GM23338 (cell line): ENCODE data around the gene SNX14. TPM values are rescaled to one million over a fixed set of nuclear protein-coding genes. Genes with fewer than 3 reads are reported as not detected.

Experiments
- ATAC-seq: fragments of 200-7000 bp; cut with Tn5 transposase; 3 replicates; pipeline ENCODE4 v1.9.1; 2020
- DNase-seq: peaks from one replicate; pipeline ENCODE4 v3.0.0-alpha.2; 2015; ENCODE audit warnings: low spot score
- H2AFZ ChIP-seq: fragments of 200-600 bp; sonication (generic); 2 replicates; pipeline ENCODE4 v1.8.0; 2016; ENCODE audit warnings: antibody characterized with exemption, mild to moderate bottlenecking, moderate library complexity
- H3F3A ChIP-seq: fragments of 200-600 bp; sonication (generic); replicated peaks from 2 replicates; pipeline ENCODE4 v1.8.0; 2017; ENCODE audit warnings: antibody characterized with exemption, mixed run types, low read depth
- H3K27ac ChIP-seq: fragments of 200-600 bp; sonication (generic); 2 replicates; pipeline ENCODE4 v1.6.1; 2016; ENCODE audit warnings: low read depth
- H3K27me3 ChIP-seq: fragments of 200-600 bp; sonication (generic); 2 replicates; pipeline ENCODE4 v1.8.0; 2016; ENCODE audit warnings: mild to moderate bottlenecking, mixed run types, moderate library complexity; ENCODE audit not compliant: insufficient read depth
- H3K36me3 ChIP-seq: fragments of 200-600 bp; sonication (generic); 2 replicates; pipeline ENCODE4 v1.8.0; 2016; ENCODE audit warnings: mild to moderate bottlenecking; ENCODE audit not compliant: insufficient read depth
- H3K4me1 ChIP-seq: fragments of 200-600 bp; sonication (generic); 2 replicates; pipeline ENCODE4 v1.8.0; 2016; ENCODE audit warnings: mild to moderate bottlenecking, moderate library complexity; ENCODE audit not compliant: insufficient read depth
- H3K4me2 ChIP-seq: fragments of 200-600 bp; sonication (generic); 2 replicates; pipeline ENCODE4 v1.7.1; 2017; ENCODE audit warnings: mixed run types
- H3K4me3 ChIP-seq: fragments of 200-600 bp; sonication (generic); 2 replicates; pipeline ENCODE4 v1.6.1; 2016; ENCODE audit warnings: mixed run types
- H3K79me2 ChIP-seq: fragments of 200-600 bp; sonication (generic); replicated peaks from 2 replicates; pipeline ENCODE4 v1.8.0; 2017; ENCODE audit warnings: mild to moderate bottlenecking; ENCODE audit not compliant: insufficient read depth
- H3K9me2 ChIP-seq: fragments of 200-600 bp; sonication (generic); 2 replicates; pipeline ENCODE4 v1.8.0; 2017; ENCODE audit not compliant: insufficient read depth
- H4K20me1 ChIP-seq: fragments of 200-600 bp; sonication (generic); replicated peaks from 2 replicates; pipeline ENCODE4 v1.8.0; 2017; ENCODE audit warnings: mild to moderate bottlenecking; ENCODE audit not compliant: insufficient read depth
- H3K27ac Mint-ChIP-seq: 2 replicates; pipeline ENCODE4 v1.8.0; 2020; ENCODE audit warnings: inconsistent platforms, mild to moderate bottlenecking, moderate library complexity, mixed read lengths
- H3K27me3 Mint-ChIP-seq: 3 replicates; pipeline ENCODE4 v1.8.0; 2022; ENCODE audit warnings: low read depth, mild to moderate bottlenecking, moderate library complexity, mixed read lengths, inconsistent platforms; ENCODE audit not compliant: insufficient read depth, poor library complexity
- H3K36me3 Mint-ChIP-seq: 3 replicates; pipeline ENCODE4 v1.8.0; 2021; ENCODE audit warnings: low read depth, mild to moderate bottlenecking, inconsistent platforms, moderate library complexity, mixed read lengths
- H3K4me1 Mint-ChIP-seq: 3 replicates; pipeline ENCODE4 v1.8.0; 2020; ENCODE audit warnings: mild to moderate bottlenecking, inconsistent platforms, mixed read lengths
- H3K4me3 Mint-ChIP-seq: 3 replicates; pipeline ENCODE4 v1.8.0; 2021; ENCODE audit warnings: moderate library complexity, mild to moderate bottlenecking, inconsistent platforms, mixed read lengths
- H3K9me3 Mint-ChIP-seq: 3 replicates; pipeline ENCODE4 v1.8.0; 2020; ENCODE audit warnings: moderate library complexity, mild to moderate bottlenecking, inconsistent platforms, mixed read lengths
- EZH2 ChIP-seq: fragments of 200-600 bp; sonication (generic); IDR thresholded peaks from one replicate; pipeline ENCODE4 v1.8.0; 2017; ENCODE audit warnings: antibody characterized with exemption, mild to moderate bottlenecking, low read depth; ENCODE audit not compliant: unreplicated experiment
- EZH2phosphoT487 ChIP-seq: fragments of 200-600 bp; sonication (generic); IDR thresholded peaks from one replicate; pipeline ENCODE4 v1.8.1; 2018; ENCODE audit warnings: antibody characterized with exemption; ENCODE audit not compliant: unreplicated experiment
- NANOG ChIP-seq: IDR thresholded peaks from 2 replicates; pipeline ENCODE4 v1.6.1; 2016; ENCODE audit warnings: antibody characterized with exemption, borderline replicate concordance
- POLR2AphosphoS5 ChIP-seq: IDR thresholded peaks from 2 replicates; pipeline ENCODE4 v1.6.1; 2016; ENCODE audit warnings: antibody characterized with exemption, low read depth
- ZNF114 ChIP-seq: fragments of 250-450 bp; sonication (Bioruptor Pico); IDR thresholded peaks from 2 replicates; pipeline ENCODE4 v1.5.0; 2020; ENCODE audit warnings: mild to moderate bottlenecking, moderate library complexity
- ZNF331 ChIP-seq: fragments of 250-450 bp; sonication (Bioruptor Pico); IDR thresholded peaks from 2 replicates; pipeline ENCODE4 v1.5.0; 2020; ENCODE audit warnings: low read depth, mild to moderate bottlenecking, moderate library complexity
- ZNF462 ChIP-seq: fragments of 250-450 bp; sonication (Bioruptor Pico); IDR thresholded peaks from 2 replicates; pipeline ENCODE4 v1.5.0; 2020; ENCODE audit warnings: mild to moderate bottlenecking, moderate library complexity
- polyA plus RNA-seq: library from polyadenylated mRNA; unstranded; fragments of >200 nt; fragmentation: Nextera tagmentation; extraction: Ambion mirVana; gene quantifications from 2 replicates; pipeline ENCODE4 v1.2.1, GENCODE V29; 2016
- total RNA-seq: library from RNA; depleted of rRNA; stranded (reverse); fragments of >200 nt; shearing (Covaris generic); gene quantifications from 2 replicates; pipeline ENCODE4 v1.2.3, GENCODE V29; 2014
- TF ChIP-seq, protein P1 (sequence below), 2 experiments: fragments of 200-600 bp in 1 of 2; sonication (generic) in 1 of 2; conservative IDR thresholded peaks; 2 replicates each; pipeline versions ENCODE4 v1.5.1 to v1.6.1; 2016 to 2017; ENCODE audit warnings: antibody characterized with exemption in 2 of 2, low read depth in 2 of 2, mild to moderate bottlenecking in 2 of 2, moderate library complexity in 1 of 2

Gene SNX14
- total and polyA plus RNA-seq, 2 experiments from 2014 or later: 23.1 to 32.0 TPM

DNA sequence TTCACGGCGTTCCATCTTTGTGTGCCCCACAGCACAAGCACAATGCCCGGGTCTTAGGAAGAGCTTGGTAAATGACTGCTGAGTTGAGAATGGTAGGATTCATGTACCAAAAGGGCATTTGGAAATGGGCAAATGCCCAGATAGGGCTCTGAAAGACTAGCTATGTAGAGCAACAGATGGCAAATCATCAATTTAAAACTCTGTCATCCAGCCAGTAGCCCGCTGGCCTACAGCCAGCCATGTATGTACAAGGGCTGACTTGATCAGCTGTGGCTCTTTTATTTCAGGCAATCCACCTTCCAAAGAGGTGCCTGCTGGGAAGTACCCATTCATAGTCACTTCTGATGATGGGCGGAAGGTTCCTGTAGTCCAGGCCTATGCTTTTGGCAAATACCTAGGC, 108.7 kb downstream of the SNX14 start (continued):
- no peak for TF ChIP-seq ZNF462
- TF ChIP-seq EZH2: no peak
- TF ChIP-seq ZNF114: no peak
- TF ChIP-seq ZNF331 (CRISPR knock-in tag): no peak
- no peak for TF ChIP-seq NANOG
- TF ChIP-seq, protein P1, sequence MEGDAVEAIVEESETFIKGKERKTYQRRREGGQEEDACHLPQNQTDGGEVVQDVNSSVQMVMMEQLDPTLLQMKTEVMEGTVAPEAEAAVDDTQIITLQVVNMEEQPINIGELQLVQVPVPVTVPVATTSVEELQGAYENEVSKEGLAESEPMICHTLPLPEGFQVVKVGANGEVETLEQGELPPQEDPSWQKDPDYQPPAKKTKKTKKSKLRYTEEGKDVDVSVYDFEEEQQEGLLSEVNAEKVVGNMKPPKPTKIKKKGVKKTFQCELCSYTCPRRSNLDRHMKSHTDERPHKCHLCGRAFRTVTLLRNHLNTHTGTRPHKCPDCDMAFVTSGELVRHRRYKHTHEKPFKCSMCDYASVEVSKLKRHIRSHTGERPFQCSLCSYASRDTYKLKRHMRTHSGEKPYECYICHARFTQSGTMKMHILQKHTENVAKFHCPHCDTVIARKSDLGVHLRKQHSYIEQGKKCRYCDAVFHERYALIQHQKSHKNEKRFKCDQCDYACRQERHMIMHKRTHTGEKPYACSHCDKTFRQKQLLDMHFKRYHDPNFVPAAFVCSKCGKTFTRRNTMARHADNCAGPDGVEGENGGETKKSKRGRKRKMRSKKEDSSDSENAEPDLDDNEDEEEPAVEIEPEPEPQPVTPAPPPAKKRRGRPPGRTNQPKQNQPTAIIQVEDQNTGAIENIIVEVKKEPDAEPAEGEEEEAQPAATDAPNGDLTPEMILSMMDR (conservative IDR thresholded peaks at IDR 0.05; ENCODE audit: low read depth in 2 of 2): no peak
- no peak for TF ChIP-seq POLR2AphosphoS5
- no peak for TF ChIP-seq EZH2phosphoT487

- TF ChIP-seq ZNF462: no peak
- no peak for TF ChIP-seq POLR2AphosphoS5
- no peak for TF ChIP-seq NANOG
- no peak overlapping the region for H3K4me2 ChIP-seq
- Mint-ChIP-seq H3K4me1 (peaks cover 5% of the 10 kb centered on the region; the same call in 1 of the 3 replicates), H3K27me3 (peaks cover 2% of the 10 kb centered on the region), H3K27ac (no peak overlapping the region), H3K36me3 (no peaks in the 10 kb centered on the region), H3K4me3 (no peak overlapping the region), H3K9me3 (no peaks in the 10 kb centered on the region)
- H2AFZ ChIP-seq: no peak overlapping the region
- no peaks in the 10 kb centered on the region for H3K36me3 ChIP-seq
- no peak overlapping the region for H3K27ac ChIP-seq
- H3K4me3 ChIP-seq: no peak overlapping the region
- no peak for DNase-seq
- H3K9me2 ChIP-seq: no peaks in the 10 kb centered on the region
- H3K27me3 ChIP-seq: no peaks in the 10 kb centered on the region
- no peaks in the 10 kb centered on the region for H3K4me1 ChIP-seq
- no peaks in the 10 kb centered on the region for H3F3A ChIP-seq
- H4K20me1 ChIP-seq: no peaks in the 10 kb centered on the region
- ATAC-seq: no peak
- no peaks in the 10 kb centered on the region for H3K79me2 ChIP-seq
Observed at GRCh38 chr6:85483846-85484245, 109.8 kb downstream of the SNX14 start.
